Mammary epithelial cell (primary cell): ENCODE results near the gene ATP2C1.

ENCODE experiments used
- CTCF ChIP-seq, 2 donors: IDR thresholded peaks in 1 of 2; conservative IDR thresholded peaks in 1 of 2; 2 replicates each; pipeline ENCODE4 v1.5.1; 2011 to 2012; ENCODE audit warnings: inconsistent platforms in 2 of 2, low read length in 2 of 2, mild to moderate bottlenecking in 2 of 2, control low read depth in 1 of 2, low read depth in 1 of 2; ENCODE audit not compliant: insufficient read depth in 1 of 2; ENCODE audit errors: extremely low read depth in 1 of 2
- EZH2 ChIP-seq: IDR thresholded peaks from 2 replicates; pipeline ENCODE4 v1.6.1; 2012; ENCODE audit warnings: low read length, inconsistent platforms, borderline replicate concordance

GRCh38 chr3:130901463-130902204 lies 7.8 kb downstream of the ATP2C1 start:
- TF ChIP-seq CTCF (conservative IDR thresholded peaks at IDR 0.05 in 1 of 2, IDR thresholded peaks at IDR 0.05 in 1 of 2; ENCODE audit: extremely low read depth in 1 of 2, insufficient read depth in 1 of 2, low read depth in 1 of 2, low read length in 2 of 2) (no peak), EZH2 (no peak)
